MM.1S (cell line): ENCODE results near the gene DCLK2.

Experiments
- DNase-seq: peaks from one replicate; pipeline ENCODE4 v3.0.0-alpha.2; 2015
- H2AFZ ChIP-seq: fragments of 300-600 bp; sonication (generic); 2 replicates; pipeline ENCODE4 v1.6.0; 2016; ENCODE audit warnings: antibody characterized with exemption, low read length
- H3F3A ChIP-seq: fragments of 300-600 bp; sonication (generic); 2 replicates; pipeline ENCODE4 v1.6.1; 2016; ENCODE audit warnings: mild to moderate bottlenecking, antibody characterized with exemption, low read length, moderate library complexity, mixed read lengths; ENCODE audit not compliant: insufficient read depth
- H3K27ac ChIP-seq: fragments of 300-600 bp; sonication (generic); 2 replicates; pipeline ENCODE4 v1.5.1; 2016; ENCODE audit warnings: mild to moderate bottlenecking, low read length
- H3K27me3 ChIP-seq: fragments of 300-600 bp; sonication (generic); replicated peaks from 2 replicates; pipeline ENCODE4 v1.6.0; 2016; ENCODE audit warnings: low read length; ENCODE audit not compliant: insufficient read depth
- H3K36me3 ChIP-seq: fragments of 300-600 bp; sonication (generic); replicated peaks from 2 replicates; pipeline ENCODE4 v1.6.1; 2016; ENCODE audit warnings: mild to moderate bottlenecking, low read length, mixed read lengths; ENCODE audit not compliant: insufficient read depth
- H3K4me1 ChIP-seq: fragments of 300-600 bp; sonication (generic); 2 replicates; pipeline ENCODE4 v1.6.1; 2016; ENCODE audit warnings: low read length, mixed read lengths
- H3K4me2 ChIP-seq: fragments of 300-600 bp; sonication (generic); 2 replicates; pipeline ENCODE4 v1.6.0; 2016; ENCODE audit warnings: low read depth, low read length
- H3K4me3 ChIP-seq: fragments of 300-600 bp; sonication (generic); 2 replicates; pipeline ENCODE4 v1.5.1; 2016; ENCODE audit warnings: low read length, mixed read lengths
- H3K79me2 ChIP-seq: fragments of 300-600 bp; sonication (generic); 2 replicates; pipeline ENCODE4 v1.6.1; 2016; ENCODE audit warnings: mixed run types, low read length, mixed read lengths
- H3K9ac ChIP-seq: fragments of 300-600 bp; sonication (generic); 2 replicates; pipeline ENCODE4 v1.6.1; 2016; ENCODE audit warnings: low read length, mixed read lengths
- H3K9me2 ChIP-seq: fragments of 300-600 bp; sonication (generic); replicated peaks from 2 replicates; pipeline ENCODE4 v1.6.1; 2016; ENCODE audit warnings: mild to moderate bottlenecking, low read length, mixed read lengths; ENCODE audit not compliant: insufficient read depth
- H3K9me3 ChIP-seq: fragments of 300-600 bp; sonication (generic); replicated peaks from 2 replicates; pipeline ENCODE4 v1.6.1; 2016; ENCODE audit warnings: mild to moderate bottlenecking, low read length, mixed read lengths; ENCODE audit not compliant: insufficient read depth
- H4K20me1 ChIP-seq: fragments of 300-600 bp; sonication (generic); 2 replicates; pipeline ENCODE4 v1.6.1; 2016; ENCODE audit warnings: mild to moderate bottlenecking, low read length, moderate library complexity, mixed read lengths; ENCODE audit not compliant: insufficient read depth
- CTCF ChIP-seq: fragments of 300-600 bp; sonication (generic); IDR thresholded peaks from 2 replicates; pipeline ENCODE4 v1.5.1; 2016; ENCODE audit warnings: antibody characterized with exemption, low read length, mixed read lengths
- EZH2 ChIP-seq: fragments of 300-600 bp; sonication (generic); optimal IDR thresholded peaks from 2 replicates; pipeline ENCODE3; 2017; ENCODE audit warnings: low read depth, mild to moderate bottlenecking, antibody characterized with exemption, low read length, mixed read lengths
- EZH2phosphoT487 ChIP-seq: fragments of 300-600 bp; sonication (generic); IDR thresholded peaks from 2 replicates; pipeline ENCODE4 v1.6.1; 2018; ENCODE audit warnings: antibody characterized with exemption, low read length

The DCLK2 gene

GRCh38 chr4:150080337-150080736 lies 2.1 kb downstream of the DCLK2 start:
- Histone ChIP-seq H2AFZ (no peak overlapping the region), H3K27ac (no peak overlapping the region), H3F3A (0 out of 2 replicates have a peak, but pooled peaks cover 4% of the 10 kb centered on the region), H3K9me3 (no peaks in the 10 kb centered on the region), H3K9ac (no peak overlapping the region), H3K79me2 (no peaks in the 10 kb centered on the region), H3K4me1 (peaks cover 15% of the 10 kb centered on the region), H3K4me2 (no peak overlapping the region), H3K36me3 (no peaks in the 10 kb centered on the region), H3K27me3 (no peaks in the 10 kb centered on the region), H3K9me2 (no peaks in the 10 kb centered on the region), H3K4me3 (no peak overlapping the region), H4K20me1 (no peaks in the 10 kb centered on the region)
- DNase-seq: no peak
- TF ChIP-seq EZH2 (no peak), CTCF (no peak), EZH2phosphoT487 (no peak)

- H3K4me1 ChIP-seq: peaks cover 15% of the 10 kb centered on the region
- TF ChIP-seq EZH2 (no peak), EZH2phosphoT487 (no peak), CTCF (no peak)
- no peak overlapping the region for H3K4me2 ChIP-seq
- H3K9me2 ChIP-seq: no peaks in the 10 kb centered on the region
- H3K9me3 ChIP-seq: no peaks in the 10 kb centered on the region
- H3K36me3 ChIP-seq: no peaks in the 10 kb centered on the region
- no peaks in the 10 kb centered on the region for H3K27me3 ChIP-seq
- no peaks in the 10 kb centered on the region for H4K20me1 ChIP-seq
- no peak for DNase-seq
- H3K27ac ChIP-seq: no peak overlapping the region
- no peak overlapping the region for H3K4me3 ChIP-seq
- H2AFZ ChIP-seq: no peak overlapping the region
- 0 out of 2 replicates have a peak, but pooled peaks cover 4% of the 10 kb centered on the region for H3F3A ChIP-seq
- no peak overlapping the region for H3K9ac ChIP-seq
- no peaks in the 10 kb centered on the region for H3K79me2 ChIP-seq
These were observed 2.6 kb downstream of the DCLK2 start for GRCh38 chr4:150080875-150081274.

- TF ChIP-seq EZH2phosphoT487 (no peak), CTCF (no peak), EZH2 (no peak)
- H3K4me2 ChIP-seq: peak overlapping the region; percentile 45
- H3K9me3 ChIP-seq: no peaks in the 10 kb centered on the region
- peaks cover 15% of the 10 kb centered on the region for H3K4me1 ChIP-seq
- peak; percentile 77 for DNase-seq
- H3K79me2 ChIP-seq: no peaks in the 10 kb centered on the region
- H3K9me2 ChIP-seq: no peaks in the 10 kb centered on the region
- H3K9ac ChIP-seq: no peak overlapping the region
- peak overlapping the region; percentile 12; the same call in 1 of the 2 replicates for H3K27ac ChIP-seq
- 0 out of 2 replicates have a peak, but pooled peaks cover 4% of the 10 kb centered on the region for H3F3A ChIP-seq
- no peak overlapping the region; the same call in 1 of the 2 replicates for H3K4me3 ChIP-seq
- no peaks in the 10 kb centered on the region for H4K20me1 ChIP-seq
- no peaks in the 10 kb centered on the region for H3K27me3 ChIP-seq
- no peaks in the 10 kb centered on the region for H3K36me3 ChIP-seq
- no peak overlapping the region for H2AFZ ChIP-seq
These were observed 4.0 kb downstream of the DCLK2 start for GRCh38 chr4:150082241-150082640.
